ENCODE data around the gene CD109. TPM values are rescaled to one million over a fixed set of nuclear protein-coding genes. Genes with fewer than 3 reads are reported as not detected.
A peak's percentile ranks its signal among the peaks of the same experiment; 100 is the strongest.

Gene CD109
- total and polyA plus RNA-seq, 2 of the 8 experiments (the other 6 are each of a cell fraction or from before 2014, with no cell fraction given): 1.4 to 5.3 TPM

- no peak overlapping the region for H2BK5ac ChIP-seq (ENCODE audit: low read depth, low read length)
- no peak overlapping the region for H4K91ac ChIP-seq (replicated peaks; ENCODE audit: insufficient read length, low read length)
- no peak overlapping the region for H2BK20ac ChIP-seq (ENCODE audit: low read length)
- H4K20me1 ChIP-seq (replicated peaks in 1 of 2; ENCODE audit: control insufficient read depth in 1 of 2, insufficient read depth in 2 of 2, low read length in 2 of 2): no peaks in the 10 kb centered on the region
- no peaks in the 10 kb centered on the region for H3K23me2 ChIP-seq (ENCODE audit: low read depth, low read length)
- POLR2A ChIA-PET (ENCODE audit: partially characterized antibody): no interaction called here
- no peak overlapping the region for H3K18ac ChIP-seq (ENCODE audit: extremely low read depth, low read length)
- no peaks in the 10 kb centered on the region for H3K36me3 ChIP-seq (ENCODE audit: control insufficient read depth in 2 of 4, insufficient read depth in 4 of 4, low read length in 3 of 4)
- H3K27me3 ChIP-seq (replicated peaks in 1 of 4; ENCODE audit: control insufficient read depth in 3 of 4, extremely low read depth in 1 of 4, insufficient read depth in 3 of 4, low read length in 3 of 4): no peaks in the 10 kb centered on the region
- H2AFZ ChIP-seq (ENCODE audit: low read length): 0 out of 2 replicates have a peak overlapping the region, but pooled peaks have one; percentile 25
- no peaks in the 10 kb centered on the region for H3K9me3 ChIP-seq (ENCODE audit: insufficient read depth in 2 of 2, low read depth in 1 of 2, low read length in 1 of 2)
- H3K27ac ChIP-seq (ENCODE audit: low read depth, low read length): no peak overlapping the region
- H3K4ac ChIP-seq (replicated peaks; ENCODE audit: insufficient read length, low read depth, low read length): no peak overlapping the region
- no peaks in the 10 kb centered on the region for H3K79me1 ChIP-seq (ENCODE audit: low read depth, low read length)
- no peak overlapping the region for H3K56ac ChIP-seq (replicated peaks; ENCODE audit: insufficient read length, low read depth, low read length)
- H3K9ac ChIP-seq (replicated peaks in 1 of 4; ENCODE audit: extremely low read depth in 1 of 4, low read depth in 3 of 4, low read length in 3 of 4): no peak overlapping the region
- no peak overlapping the region for H3K4me2 ChIP-seq (ENCODE audit: insufficient read depth in 1 of 2, low read depth in 2 of 2, low read length in 2 of 2)
- no peak overlapping the region for H2BK12ac ChIP-seq (ENCODE audit: low read depth, low read length)
- CTCF ChIA-PET (ENCODE audit: partially characterized antibody): interaction anchor here (0.9 to 1.6 kb wide), 2 partner anchors 15 to 41 kb away, joined by 4 to 5 read pairs; no protein-coding TSS in a partner anchor
- H3K4me1 ChIP-seq (replicated peaks in 1 of 4; ENCODE audit: control insufficient read depth in 3 of 4, insufficient read depth in 4 of 4, low read length in 3 of 4): no peaks in the 10 kb centered on the region
- no peak overlapping the region for H4K8ac ChIP-seq (ENCODE audit: extremely low read depth, insufficient read depth, low read length)
- no peak overlapping the region for H2BK120ac ChIP-seq (replicated peaks; ENCODE audit: low read depth, low read length)
- no peak for DNase-seq (ENCODE audit: low read depth in 1 of 2, low spot score in 2 of 2)
- H3K23ac ChIP-seq (ENCODE audit: insufficient read length): no peak overlapping the region
- WGBS, 2 experiments (ENCODE audit: extremely low coverage in 1 of 2, insufficient coverage in 1 of 2, insufficient read length in 1 of 2, insufficient replicate concordance in 2 of 2, low coverage in 1 of 2, low lambda C conversion rate in 2 of 2, missing lambda C conversion rate in 1 of 2): 89% methylated on average over 1 of the region's 1 CpG; no CpG with 5 or more reads in 1 of the 2 experiments
- H2AK5ac ChIP-seq (ENCODE audit: low read depth, low read length): no peak overlapping the region
- no peak overlapping the region for H2BK15ac ChIP-seq (ENCODE audit: low read length)
- H4K5ac ChIP-seq (ENCODE audit: insufficient read length, low read depth, low read length): no peak overlapping the region
- FAIRE-seq: no peak
- H3K4me3 ChIP-seq (ENCODE audit: extremely low read depth in 1 of 4, insufficient read depth in 2 of 4, low read depth in 3 of 4, low read length in 4 of 4): no peak overlapping the region
- no peaks in the 10 kb centered on the region for H3K79me2 ChIP-seq (ENCODE audit: control insufficient read depth in 1 of 2, insufficient read depth in 2 of 2, low read length in 2 of 2)
- no peak overlapping the region for H3K14ac ChIP-seq (ENCODE audit: insufficient read length)
- TF ChIP-seq FOSL1 (IDR thresholded peaks at IDR 0.05; ENCODE audit: insufficient read depth, low read depth, low read length) (no peak), RAD21 (IDR thresholded peaks at IDR 0.05 in 1 of 2, conservative IDR thresholded peaks at IDR 0.05 in 1 of 2; ENCODE audit: low read depth in 2 of 2, low read length in 2 of 2) (no peak), USF2 (IDR thresholded peaks at IDR 0.05; ENCODE audit: low read length) (no peak), CTBP2 (IDR thresholded peaks at IDR 0.05; ENCODE audit: borderline replicate concordance, insufficient read depth, insufficient read length, low read length) (no peak), JUND (IDR thresholded peaks at IDR 0.05; ENCODE audit: low read length) (no peak)
These were observed 78.3 kb downstream of the CD109 start for GRCh38 chr6:73774311-73774774.

All from H1 (cell line).